LNCaP clone FGC (cell line): ENCODE measurements around the gene SLC38A3.

Source experiments
- DNase-seq: peaks from one replicate; pipeline ENCODE4 v3.0.0-alpha.2; 2011; ENCODE audit warnings: low read depth
- H3K4me3 ChIP-seq: 2 replicates; pipeline ENCODE4 v1.5.1; 2011; ENCODE audit warnings: mild to moderate bottlenecking, low read depth, low read length, control low read depth
- TF ChIP-seq, protein P1 (sequence below): IDR thresholded peaks from 2 replicates; pipeline ENCODE4 v1.5.1; 2012; ENCODE audit warnings: mild to moderate bottlenecking; ENCODE audit not compliant: control insufficient read depth, insufficient read depth; ENCODE audit errors: extremely low read depth

Gene SLC38A3

DNA sequence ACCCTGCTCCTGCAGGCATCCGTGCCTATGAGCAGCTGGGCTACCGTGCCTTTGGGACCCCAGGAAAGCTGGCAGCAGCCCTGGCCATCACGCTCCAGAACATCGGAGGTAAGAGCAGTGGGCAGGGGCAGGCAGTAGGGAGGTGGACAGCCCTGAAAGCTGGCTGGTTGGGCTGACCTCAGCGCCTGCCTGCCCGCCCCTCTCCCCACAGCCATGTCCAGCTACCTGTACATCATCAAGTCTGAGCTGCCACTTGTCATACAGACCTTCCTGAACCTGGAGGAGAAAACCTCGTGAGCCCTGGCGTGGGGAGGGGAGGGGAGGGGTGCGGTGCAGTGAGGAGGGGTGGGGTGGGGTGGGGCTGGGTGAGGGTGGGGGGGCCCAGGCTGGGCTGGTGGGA is 10.5 kb downstream of the SLC38A3 start:
- DNase-seq, result no peak
- H3K4me3 ChIP-seq, result no peak overlapping the region

DNA sequence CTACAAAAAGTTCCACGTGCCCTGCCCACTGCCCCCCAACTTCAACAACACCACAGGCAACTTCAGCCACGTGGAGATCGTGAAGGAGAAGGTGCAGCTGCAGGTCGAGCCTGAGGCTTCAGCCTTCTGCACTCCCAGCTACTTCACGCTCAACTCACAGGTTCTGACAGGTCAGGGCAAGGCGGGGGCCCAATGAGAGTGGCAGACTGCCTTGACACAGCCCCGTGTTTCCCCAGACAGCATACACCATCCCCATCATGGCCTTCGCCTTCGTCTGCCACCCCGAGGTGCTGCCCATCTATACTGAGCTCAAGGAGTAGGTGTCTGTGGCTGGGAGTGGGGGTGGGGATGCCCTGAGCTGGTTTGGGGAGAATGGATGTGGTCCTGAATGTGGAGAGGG is 12.6 kb downstream of the SLC38A3 start:
- DNase-seq, result no peak

More for the DNA sequence above, 10.5 kb downstream of the SLC38A3 start:
- TF ChIP-seq, protein P1, sequence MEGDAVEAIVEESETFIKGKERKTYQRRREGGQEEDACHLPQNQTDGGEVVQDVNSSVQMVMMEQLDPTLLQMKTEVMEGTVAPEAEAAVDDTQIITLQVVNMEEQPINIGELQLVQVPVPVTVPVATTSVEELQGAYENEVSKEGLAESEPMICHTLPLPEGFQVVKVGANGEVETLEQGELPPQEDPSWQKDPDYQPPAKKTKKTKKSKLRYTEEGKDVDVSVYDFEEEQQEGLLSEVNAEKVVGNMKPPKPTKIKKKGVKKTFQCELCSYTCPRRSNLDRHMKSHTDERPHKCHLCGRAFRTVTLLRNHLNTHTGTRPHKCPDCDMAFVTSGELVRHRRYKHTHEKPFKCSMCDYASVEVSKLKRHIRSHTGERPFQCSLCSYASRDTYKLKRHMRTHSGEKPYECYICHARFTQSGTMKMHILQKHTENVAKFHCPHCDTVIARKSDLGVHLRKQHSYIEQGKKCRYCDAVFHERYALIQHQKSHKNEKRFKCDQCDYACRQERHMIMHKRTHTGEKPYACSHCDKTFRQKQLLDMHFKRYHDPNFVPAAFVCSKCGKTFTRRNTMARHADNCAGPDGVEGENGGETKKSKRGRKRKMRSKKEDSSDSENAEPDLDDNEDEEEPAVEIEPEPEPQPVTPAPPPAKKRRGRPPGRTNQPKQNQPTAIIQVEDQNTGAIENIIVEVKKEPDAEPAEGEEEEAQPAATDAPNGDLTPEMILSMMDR, result no peak

DNA sequence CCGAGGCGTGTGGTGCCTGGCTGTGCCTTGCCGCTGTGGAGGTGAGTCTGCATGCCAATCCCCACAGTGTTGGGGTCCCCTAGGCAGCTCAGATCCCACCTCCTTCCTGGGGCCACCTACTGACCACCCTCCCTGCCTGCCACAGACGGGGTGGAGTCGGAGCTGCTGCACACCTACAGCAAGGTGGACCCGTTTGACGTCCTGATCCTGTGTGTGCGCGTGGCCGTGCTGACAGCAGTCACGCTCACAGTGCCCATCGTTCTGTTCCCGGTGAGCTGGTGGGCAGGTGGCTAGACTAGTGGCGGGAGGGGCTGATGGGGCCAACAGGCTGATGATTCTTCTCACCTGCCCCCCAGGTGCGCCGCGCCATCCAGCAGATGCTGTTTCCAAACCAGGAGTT is 13.4 kb downstream of the SLC38A3 start:
- TF ChIP-seq, protein P1, result no peak
- no peak overlapping the region for H3K4me3 ChIP-seq
- DNase-seq, result no peak

More for the DNA sequence above, 12.6 kb downstream of the SLC38A3 start:
- no peak overlapping the region for H3K4me3 ChIP-seq
- TF ChIP-seq, protein P1, result no peak

DNA sequence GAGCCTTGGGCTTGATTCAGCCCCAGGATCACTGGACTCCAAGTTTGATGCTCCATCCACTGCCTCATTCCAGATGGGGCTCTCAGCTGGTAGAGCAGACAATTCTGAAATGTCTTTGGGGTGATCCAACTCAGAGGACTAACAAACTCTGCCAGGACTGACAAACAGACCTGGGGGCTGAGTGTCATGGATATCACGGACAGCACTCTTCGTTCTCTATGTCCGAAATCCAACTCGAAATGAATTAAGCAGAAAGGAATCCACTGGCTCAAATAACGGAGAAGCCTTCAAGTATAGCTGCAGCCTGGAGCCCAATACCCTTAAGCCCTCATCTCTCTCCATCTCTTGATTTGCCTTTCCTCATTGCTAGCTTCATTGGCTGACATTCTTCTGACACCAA is 14.2 kb downstream of the SLC38A3 start:
- TF ChIP-seq, protein P1, result no peak
- no peak for DNase-seq
- H3K4me3 ChIP-seq, result no peak overlapping the region

DNA sequence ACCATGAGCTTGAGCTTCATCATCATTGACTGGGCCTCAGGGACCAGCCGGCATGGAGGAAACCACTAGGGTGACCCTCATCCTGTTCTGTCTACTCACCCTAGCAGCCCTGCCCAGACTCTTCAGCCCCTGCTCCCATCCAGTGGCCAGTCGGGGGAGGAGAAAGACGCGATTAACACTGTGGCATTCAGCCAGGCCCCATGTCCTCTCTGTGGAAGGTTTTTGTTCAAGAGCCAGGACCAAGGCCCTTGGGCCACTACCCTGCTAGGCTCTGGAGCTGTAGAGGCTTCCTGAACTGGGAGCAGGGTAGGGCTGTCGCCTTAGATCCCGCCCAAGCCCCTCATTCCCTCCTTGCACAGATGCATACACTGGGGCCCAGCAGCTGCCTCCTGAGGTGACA is 15.0 kb downstream of the SLC38A3 start:
- DNase-seq, result no peak
- TF ChIP-seq, protein P1, result no peak
- H3K4me3 ChIP-seq, result no peak overlapping the region

DNA sequence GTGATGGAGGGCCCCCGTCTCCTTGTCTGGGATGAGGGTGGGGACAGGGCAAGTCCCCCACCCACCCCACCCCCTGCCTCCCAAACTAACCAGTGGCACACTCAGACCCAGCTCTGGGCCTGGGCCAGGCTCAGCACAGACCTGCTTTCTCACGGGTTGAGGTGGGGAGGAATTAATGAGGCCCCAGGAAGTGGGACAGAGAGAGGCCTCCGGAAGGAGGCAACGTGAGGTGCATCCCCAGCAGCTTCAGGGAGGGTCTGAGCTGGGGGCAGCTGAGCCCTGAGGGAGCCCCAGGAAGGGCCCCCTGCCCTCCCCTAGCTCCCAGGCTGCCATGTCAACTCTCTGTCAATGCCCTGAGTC is 16.0 kb downstream of the SLC38A3 start:
- no peak for DNase-seq
- TF ChIP-seq, protein P1, result no peak
- no peak overlapping the region for H3K4me3 ChIP-seq

DNA sequence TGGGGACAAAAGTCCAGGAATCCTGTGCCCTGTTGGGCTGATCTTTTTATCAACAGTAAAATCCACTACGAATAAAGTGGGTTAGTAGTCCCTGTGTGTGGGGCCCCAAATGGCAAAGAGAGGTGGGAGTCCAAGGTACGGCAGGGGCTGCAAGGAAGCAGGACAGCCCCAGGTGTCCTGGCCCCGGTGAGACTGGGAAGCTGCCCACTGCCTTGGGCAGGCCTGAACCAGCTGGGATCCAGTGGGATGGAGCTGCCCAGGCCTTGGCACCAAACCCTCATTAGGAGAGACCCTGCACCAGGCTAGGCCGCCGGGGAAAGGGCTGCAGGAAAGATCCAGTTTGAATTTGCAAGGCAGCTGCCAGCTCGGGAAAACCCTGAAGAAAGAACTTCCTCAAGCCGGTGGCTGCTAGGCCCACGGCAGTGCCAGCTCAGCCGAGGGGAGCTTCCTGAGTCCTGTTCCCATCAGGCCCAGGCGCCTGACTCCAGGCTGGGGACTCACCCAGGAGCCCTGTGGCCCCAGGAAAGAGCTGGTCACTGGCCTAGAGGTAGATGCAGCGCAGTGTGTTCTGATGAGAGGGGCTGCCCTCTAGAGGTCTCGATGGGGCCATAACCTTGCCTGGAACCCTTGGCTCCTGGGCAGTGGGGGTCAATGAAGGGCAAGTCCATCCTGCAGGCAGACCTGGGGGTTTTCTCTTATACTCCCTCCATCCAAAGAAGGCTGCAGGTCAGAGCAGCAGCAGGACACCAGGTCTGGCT is 16.5 kb downstream of the SLC38A3 start:
- TF ChIP-seq, protein P1, result no peak
- no peak overlapping the region for H3K4me3 ChIP-seq
- DNase-seq, result no peak
